ENCODE results near the gene DNAH10.

The DNAH10 gene

DNA sequence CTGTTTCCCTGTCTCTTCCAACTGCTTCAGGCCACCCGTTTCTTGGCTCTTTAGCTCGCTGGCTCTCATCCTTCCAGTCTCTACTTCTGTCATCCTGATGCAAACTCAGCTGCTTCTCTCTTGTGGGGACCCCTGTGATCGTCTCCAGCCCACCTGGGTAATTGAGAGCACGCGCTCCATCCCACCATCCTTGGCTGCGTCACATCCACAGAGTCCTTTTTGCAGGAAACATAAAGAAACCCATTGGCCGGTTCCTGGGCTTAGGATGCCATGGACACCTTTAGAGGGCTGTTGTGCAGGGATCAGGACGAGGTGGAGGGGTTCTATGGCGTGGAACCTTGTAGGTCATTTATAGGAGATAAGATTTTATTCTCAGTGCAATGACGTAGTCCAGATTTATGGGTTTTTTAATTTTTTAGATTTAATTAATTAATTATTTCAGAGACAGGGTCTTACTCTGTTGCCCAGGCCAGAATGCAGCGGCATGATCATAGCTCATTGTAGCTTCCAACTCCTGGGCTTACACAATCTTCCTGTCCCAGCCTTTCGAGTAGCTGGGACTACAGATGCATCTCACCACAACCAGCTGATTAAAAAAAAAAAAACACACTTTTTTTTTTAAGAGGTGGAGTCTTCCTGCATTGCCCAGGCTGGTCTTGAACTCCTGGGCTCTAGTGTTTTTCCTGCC, 127.9 kb downstream of the DNAH10 start:
- no peak for DNase-seq (ENCODE audit: low spot score)

DNA sequence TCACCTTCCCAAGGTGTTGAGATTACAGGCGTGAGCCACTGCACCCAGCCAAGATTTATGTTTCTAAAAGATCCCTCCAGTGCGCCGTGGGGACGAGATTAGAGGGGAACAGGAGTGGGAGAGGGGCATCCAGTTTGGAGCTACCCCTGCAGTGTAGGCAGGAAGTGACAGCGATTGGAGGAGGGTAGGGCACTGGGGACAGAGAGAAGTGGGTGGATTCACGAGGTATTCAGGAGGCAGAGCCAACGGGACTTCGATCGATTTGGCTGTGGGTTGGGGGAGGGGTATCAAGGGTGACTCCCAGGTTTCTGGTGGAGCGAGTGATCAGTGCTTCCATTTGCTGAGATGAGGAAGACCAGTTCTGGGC, 128.4 kb downstream of the DNAH10 start:
- DNase-seq (ENCODE audit: low spot score), result no peak

DNA sequence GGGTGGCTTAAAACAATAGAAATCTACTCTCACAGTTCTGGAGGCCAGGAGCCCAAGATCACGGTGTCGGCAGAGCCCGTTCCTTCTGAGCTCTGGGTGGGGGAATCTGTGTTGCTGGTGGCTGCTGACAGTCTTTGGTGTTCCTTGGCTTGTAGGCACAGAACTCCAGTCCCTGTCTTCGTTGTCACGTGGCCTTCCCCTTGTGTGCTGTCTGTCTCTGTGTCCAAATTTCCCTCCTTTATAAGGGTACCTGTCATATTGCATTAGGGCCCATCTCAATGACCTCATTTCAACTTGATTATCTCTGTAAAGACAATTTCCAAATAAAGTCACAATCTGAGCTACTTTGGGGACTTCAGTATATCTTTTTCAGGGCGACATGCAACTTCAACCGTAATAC, 128.9 kb downstream of the DNAH10 start:
- DNase-seq (ENCODE audit: low spot score), result no peak

- no peak for DNase-seq (ENCODE audit: low spot score)
Observed at GRCh38 chr12:123891516-123892179, 129.5 kb downstream of the DNAH10 start.

DNA sequence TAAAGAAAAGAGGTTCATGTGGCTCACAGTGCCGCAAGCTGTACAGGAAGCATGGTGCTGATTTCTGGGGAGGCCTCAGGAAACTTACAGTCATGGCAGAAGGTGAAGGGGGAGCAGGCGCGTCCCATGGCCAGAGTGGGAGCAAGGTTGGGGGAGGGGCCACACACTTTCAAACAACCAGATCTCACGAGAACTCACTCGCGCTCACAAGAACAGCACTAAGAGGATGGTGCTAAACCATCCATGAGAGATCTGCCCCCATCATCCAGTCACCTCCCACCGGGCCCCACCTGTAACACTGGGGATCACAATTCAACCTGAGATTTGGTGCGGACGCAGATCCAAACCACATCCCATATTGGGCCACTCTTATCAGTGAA, 130.1 kb downstream of the DNAH10 start:
- no peak for DNase-seq (ENCODE audit: low spot score)

- no peak for DNase-seq (ENCODE audit: low spot score)
Observed at GRCh38 chr12:123892853-123893252, 130.8 kb downstream of the DNAH10 start.

- DNase-seq (ENCODE audit: low spot score), result no peak
Observed at GRCh38 chr12:123893276-123893675, 131.2 kb downstream of the DNAH10 start.

- DNase-seq (ENCODE audit: low spot score), result no peak
Observed at GRCh38 chr12:123894823-123895345, 132.8 kb downstream of the DNAH10 start.

DNA sequence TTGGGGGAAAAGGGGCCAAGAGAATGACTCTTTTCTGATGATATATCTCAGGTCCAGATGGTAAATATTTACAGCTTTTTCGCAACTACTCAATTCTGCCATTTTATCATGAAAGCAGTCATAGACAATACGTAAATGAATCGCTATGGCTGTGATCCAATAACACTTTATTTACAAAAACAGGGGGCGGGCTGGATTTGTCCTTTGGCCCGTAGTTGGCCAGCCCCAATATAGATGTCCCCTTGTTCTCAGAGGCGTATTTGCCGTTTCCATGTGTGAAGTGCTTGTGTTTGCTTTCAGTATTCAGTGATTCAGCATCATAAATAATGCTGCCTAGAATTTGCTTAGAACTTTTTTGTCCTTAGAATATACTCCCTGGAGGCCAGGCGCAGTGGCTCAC, 133.3 kb downstream of the DNAH10 start:
- DNase-seq (ENCODE audit: low spot score), result no peak

GRCh38 chr12:123896767-123897166, 134.7 kb downstream of the DNAH10 start:
- DNase-seq (ENCODE audit: low spot score), result no peak

DNA sequence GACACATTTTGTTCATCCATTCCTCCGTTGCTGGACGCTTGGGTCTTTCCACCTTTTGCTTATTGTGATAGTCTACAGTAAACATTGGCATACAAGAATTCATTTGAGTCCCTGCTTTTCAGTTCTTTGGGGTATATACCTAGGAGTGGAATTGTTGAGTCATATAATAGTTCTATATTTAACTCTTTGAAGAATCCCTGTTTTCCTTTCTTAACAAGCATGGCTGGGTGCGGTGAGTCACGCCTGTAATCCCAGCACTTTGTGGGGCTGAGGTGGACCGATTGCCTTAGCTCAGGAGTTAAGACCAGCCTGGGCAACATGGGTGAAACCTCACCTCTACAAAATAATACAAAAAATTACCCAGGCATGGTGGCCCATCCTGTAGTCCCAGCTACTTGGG, 135.1 kb downstream of the DNAH10 start:
- no peak for DNase-seq (ENCODE audit: low spot score)

DNA sequence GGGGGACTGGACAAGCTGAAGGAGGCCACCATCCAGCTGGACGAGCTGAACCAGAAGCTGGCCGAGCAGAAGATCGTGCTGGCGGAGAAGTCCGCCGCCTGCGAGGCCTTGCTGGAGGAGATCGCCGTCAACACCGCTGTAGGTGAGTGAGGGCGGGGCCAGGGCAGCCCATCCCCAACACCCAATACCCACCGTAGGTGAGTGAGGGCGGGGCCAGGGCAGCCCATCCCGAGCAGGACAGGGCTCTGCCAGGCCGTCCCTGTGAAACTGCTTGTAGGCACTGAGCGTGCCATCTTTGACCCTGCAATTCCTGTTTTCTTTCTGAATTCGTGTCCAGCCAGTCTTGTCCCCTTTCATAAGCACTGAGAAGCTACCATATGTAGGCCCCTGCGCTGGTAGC, 136.6 kb downstream of the DNAH10 start:
- no peak for DNase-seq (ENCODE audit: low spot score)

- DNase-seq (ENCODE audit: low spot score), result no peak
Observed at GRCh38 chr12:123899368-123899767, 137.3 kb downstream of the DNAH10 start.

- no peak for DNase-seq (ENCODE audit: low spot score)
Observed at GRCh38 chr12:123900871-123901376, 138.8 kb downstream of the DNAH10 start.

DNA sequence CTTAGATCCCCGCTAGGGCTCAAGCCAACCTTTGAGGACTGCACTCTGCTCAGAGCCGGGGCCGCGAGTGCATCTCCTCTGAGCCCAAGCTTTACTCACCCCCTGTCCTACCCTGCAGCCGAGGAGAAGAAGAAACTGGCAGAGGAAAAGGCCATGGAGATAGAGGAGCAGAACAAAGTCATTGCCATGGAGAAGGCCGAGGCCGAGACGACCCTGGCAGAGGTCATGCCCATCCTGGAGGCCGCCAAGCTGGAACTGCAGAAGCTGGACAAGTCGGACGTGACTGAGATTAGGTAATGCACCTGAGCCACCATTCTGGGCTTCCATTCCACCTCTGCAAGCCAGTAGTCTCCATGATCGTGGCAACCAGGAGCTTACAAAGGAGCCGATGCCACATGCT, 140.7 kb downstream of the DNAH10 start:
- no peak for DNase-seq (ENCODE audit: low spot score)

- DNase-seq (ENCODE audit: low spot score), result no peak
Observed at GRCh38 chr12:123903301-123904065, 141.4 kb downstream of the DNAH10 start.

DNA sequence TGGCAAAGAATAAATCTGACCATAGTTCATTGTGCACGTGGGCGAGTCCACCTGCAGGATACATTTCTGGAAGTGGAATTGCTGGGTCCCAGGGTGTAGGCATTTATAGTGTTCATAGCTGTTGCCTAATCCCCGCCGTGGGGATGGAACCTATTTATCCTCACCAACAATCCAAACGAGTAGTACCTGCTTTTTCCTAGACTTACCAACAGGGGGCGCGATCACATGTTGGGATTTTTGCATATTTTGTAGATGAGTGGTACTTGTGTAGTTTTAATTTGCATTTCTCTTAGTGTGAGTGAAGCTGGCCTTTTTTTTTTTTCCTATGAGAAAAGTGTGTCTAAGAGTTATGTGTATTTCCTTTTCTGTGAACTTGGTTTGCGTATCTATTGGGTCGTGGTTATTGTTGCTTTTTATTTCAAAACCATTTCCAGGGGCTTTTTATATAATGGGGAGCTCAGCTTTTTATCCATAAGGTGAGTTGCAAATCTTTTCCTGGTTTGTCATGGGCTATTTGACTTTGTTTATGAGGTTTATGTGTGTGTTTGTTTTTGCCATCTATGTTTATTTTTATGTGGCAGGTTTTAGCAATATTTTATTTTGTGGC, 143.3 kb downstream of the DNAH10 start:
- DNase-seq (ENCODE audit: low spot score), result peak; percentile 88

DNA sequence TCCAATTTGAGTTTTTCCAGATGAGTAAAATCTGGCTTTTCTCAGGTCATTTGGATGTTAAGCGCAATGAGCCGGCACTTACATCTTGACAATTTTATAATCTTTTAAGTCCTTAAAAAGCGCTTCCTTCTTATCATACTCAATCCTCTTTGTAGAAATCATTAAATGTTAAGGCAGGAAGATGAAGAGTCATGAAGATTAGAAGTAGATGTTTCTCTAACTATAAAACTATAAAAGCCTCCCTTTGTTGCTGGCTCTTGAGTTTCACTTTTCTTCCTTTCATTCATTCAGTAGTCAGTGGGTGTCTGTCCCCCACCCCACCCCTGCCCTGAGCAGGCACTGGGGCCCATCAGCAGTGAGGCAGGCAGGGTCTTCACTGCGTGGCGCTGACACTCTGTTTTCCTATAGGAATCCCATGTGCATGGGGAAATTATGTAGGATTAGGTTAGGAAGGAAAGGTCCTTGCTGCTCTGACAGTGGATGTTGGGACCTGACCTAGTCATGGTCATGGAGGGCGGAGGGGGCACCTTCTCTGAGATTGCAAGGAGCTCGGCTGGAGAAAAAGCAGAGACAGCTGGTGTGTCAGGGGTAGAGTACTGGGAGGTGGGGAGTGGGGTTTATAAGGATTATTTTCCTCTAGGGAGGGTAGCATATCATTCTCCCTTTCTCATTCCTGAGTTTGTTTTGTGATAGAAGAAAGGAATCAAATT, 144.8 kb downstream of the DNAH10 start:
- DNase-seq (ENCODE audit: low spot score), result no peak

DNA sequence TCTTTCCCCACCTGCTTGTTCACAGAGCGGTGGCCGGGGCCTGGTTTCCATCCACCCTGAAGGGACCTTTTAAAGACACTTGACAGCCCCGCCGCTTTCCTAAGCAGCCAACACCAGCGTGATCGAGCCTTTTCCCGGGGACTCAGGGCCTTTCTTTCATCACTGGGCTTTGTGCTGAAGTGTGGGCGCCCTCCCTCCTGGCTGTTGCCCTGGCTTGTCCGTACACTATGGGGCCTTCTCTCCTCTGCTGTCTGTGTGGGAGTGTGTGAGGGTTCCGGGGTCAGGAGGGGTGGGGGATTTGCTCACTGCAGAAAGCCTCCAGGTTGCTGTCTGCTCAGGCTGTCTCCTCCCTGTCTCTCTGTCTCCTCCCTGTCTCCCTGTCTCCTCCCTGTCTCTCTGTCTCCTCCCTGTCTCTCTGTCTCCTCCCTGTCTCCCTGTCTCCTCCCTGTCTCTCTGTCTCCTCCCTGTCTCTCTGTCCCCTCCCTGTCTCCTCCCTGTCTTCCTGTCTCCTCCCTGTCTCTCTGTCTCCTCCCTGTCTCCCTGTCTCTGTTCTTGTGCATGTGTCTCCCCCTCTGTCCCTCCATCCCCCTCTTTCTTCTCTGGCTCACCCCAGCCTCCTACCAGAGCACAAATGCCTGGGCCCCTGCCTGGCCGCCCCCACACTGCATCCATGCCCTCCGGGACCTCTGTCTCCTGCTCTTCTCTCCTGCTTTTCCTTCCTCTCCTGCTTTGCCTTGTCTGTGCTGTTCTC, 145.8 kb downstream of the DNAH10 start:
- DNase-seq (ENCODE audit: low spot score), result no peak

DNA sequence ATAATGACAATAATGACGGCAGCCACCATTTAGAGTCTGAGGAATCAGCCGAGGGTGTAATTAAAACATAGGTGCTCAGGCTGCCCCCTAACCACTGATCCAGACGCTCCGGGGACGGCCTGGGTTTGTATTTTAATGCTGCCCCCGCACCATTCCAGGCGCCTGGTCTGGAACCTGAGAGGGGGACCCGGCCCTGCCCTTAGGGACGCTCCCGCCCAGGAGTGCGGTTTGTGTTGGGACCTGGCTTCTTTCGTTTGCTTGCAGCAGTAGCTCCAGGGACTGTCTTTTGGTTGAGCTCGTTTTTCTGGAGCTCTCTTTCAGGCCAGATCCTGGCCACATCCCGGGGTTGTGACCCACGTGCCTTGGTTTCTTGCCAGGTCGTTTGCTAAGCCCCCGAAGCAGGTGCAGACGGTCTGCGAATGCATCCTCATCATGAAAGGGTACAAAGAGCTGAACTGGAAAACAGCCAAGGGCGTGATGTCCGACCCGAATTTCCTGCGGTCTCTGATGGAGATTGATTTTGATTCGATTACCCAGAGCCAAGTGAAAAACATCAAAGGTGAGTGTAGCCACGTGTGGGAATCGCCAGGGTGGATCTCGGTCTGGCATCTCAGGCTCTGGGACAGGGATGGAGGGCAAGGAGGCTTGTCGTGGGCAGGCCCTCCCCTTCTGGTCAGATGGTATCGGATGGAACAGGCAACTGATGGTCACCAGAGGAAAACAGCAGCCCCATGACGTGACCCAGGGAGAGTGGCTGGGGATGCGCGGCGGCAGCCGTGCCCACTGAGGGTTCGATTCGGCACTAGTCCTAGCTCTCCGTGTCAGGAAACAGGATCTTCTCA, 147.0 kb downstream of the DNAH10 start:
- DNase-seq (ENCODE audit: low spot score), result no peak
